Measurements from ENCODE around the gene ZNF487.
"Not testable (repeated sequence)": the region's sequence is repeated elsewhere in the genome, so short reads cannot be mapped to it uniquely, and the experiment has no call there.

ZNF487 gene

GRCh38 chr10:43461950-43462349, 25.0 kb downstream of the ZNF487 start:
- H4K20me1 ChIP-seq (ENCODE audit: control insufficient read depth, insufficient read depth, low read depth, low read length): no peaks in the 10 kb centered on the region
- H3K27me3 ChIP-seq (ENCODE audit: control insufficient read depth, low read length): no peaks in the 10 kb centered on the region
- H3K9me2 ChIP-seq (replicated peaks; ENCODE audit: control insufficient read depth, low read length): no peaks in the 10 kb centered on the region
- TF ChIP-seq EZH2phosphoT487 (IDR thresholded peaks at IDR 0.05; ENCODE audit: borderline replicate concordance, low read length) (no peak), CTCF (IDR thresholded peaks at IDR 0.05; ENCODE audit: low read depth, low read length, poor library complexity, severe bottlenecking) (peak; percentile 65)
- no peak overlapping the region for H3K4me3 ChIP-seq (ENCODE audit: low read length)
- no peaks in the 10 kb centered on the region for H3K9me3 ChIP-seq (ENCODE audit: control insufficient read depth, insufficient read depth, low read length)
- peaks cover 7% of the 10 kb centered on the region; the same call in 1 of the 2 replicates for H3F3A ChIP-seq (ENCODE audit: control insufficient read depth, insufficient read depth)
- peaks cover 10% of the 10 kb centered on the region; the same call in 1 of the 2 replicates for H3K4me1 ChIP-seq (ENCODE audit: control insufficient read depth, low read length)
- peaks cover under 1% of the 10 kb centered on the region; the same call in 1 of the 2 replicates for H3K79me2 ChIP-seq (ENCODE audit: control insufficient read depth, low read length)
- no peak overlapping the region for H3K27ac ChIP-seq (ENCODE audit: low read depth, low read length)
- H3K4me2 ChIP-seq (ENCODE audit: low read length): no peak overlapping the region
- no peaks in the 10 kb centered on the region for H3K36me3 ChIP-seq (ENCODE audit: control insufficient read depth, low read length)

- not testable (repeated sequence) for H3K9me2 ChIP-seq (replicated peaks; ENCODE audit: control insufficient read depth, low read length); H3K4me2 ChIP-seq (ENCODE audit: low read length); H3K27ac ChIP-seq (ENCODE audit: low read depth, low read length); H3F3A ChIP-seq (ENCODE audit: control insufficient read depth, insufficient read depth); H3K4me1 ChIP-seq (ENCODE audit: control insufficient read depth, low read length); H3K4me3 ChIP-seq (ENCODE audit: low read length); H3K9me3 ChIP-seq (ENCODE audit: control insufficient read depth, insufficient read depth, low read length); H3K27me3 ChIP-seq (ENCODE audit: control insufficient read depth, low read length); H4K20me1 ChIP-seq (ENCODE audit: control insufficient read depth, insufficient read depth, low read depth, low read length); H3K79me2 ChIP-seq (ENCODE audit: control insufficient read depth, low read length); H3K36me3 ChIP-seq (ENCODE audit: control insufficient read depth, low read length)
Measured at GRCh38 chr10:43465086-43465735, 28.3 kb downstream of the ZNF487 start.

GRCh38 chr10:43465736-43466120, 28.8 kb downstream of the ZNF487 start:
- H3K27me3 ChIP-seq (ENCODE audit: control insufficient read depth, low read length); H3K4me2 ChIP-seq (ENCODE audit: low read length); H3K36me3 ChIP-seq (ENCODE audit: control insufficient read depth, low read length); H3K9me2 ChIP-seq (replicated peaks; ENCODE audit: control insufficient read depth, low read length); H3K9me3 ChIP-seq (ENCODE audit: control insufficient read depth, insufficient read depth, low read length); H3K4me3 ChIP-seq (ENCODE audit: low read length); H3F3A ChIP-seq (ENCODE audit: control insufficient read depth, insufficient read depth); H3K4me1 ChIP-seq (ENCODE audit: control insufficient read depth, low read length); H3K79me2 ChIP-seq (ENCODE audit: control insufficient read depth, low read length); H3K27ac ChIP-seq (ENCODE audit: low read depth, low read length); H4K20me1 ChIP-seq (ENCODE audit: control insufficient read depth, insufficient read depth, low read depth, low read length): not testable (repeated sequence)

- Histone ChIP-seq H3K36me3 (ENCODE audit: control insufficient read depth, low read length) (no peaks in the 10 kb centered on the region), H3F3A (ENCODE audit: control insufficient read depth, insufficient read depth) (no peaks in the 10 kb centered on the region), H3K4me3 (ENCODE audit: low read length) (no peak overlapping the region), H3K27me3 (ENCODE audit: control insufficient read depth, low read length) (no peaks in the 10 kb centered on the region), H3K79me2 (ENCODE audit: control insufficient read depth, low read length) (no peaks in the 10 kb centered on the region), H3K4me1 (ENCODE audit: control insufficient read depth, low read length) (no peaks in the 10 kb centered on the region), H3K9me2 (replicated peaks; ENCODE audit: control insufficient read depth, low read length) (no peaks in the 10 kb centered on the region), H3K4me2 (ENCODE audit: low read length) (no peak overlapping the region), H3K9me3 (ENCODE audit: control insufficient read depth, insufficient read depth, low read length) (no peaks in the 10 kb centered on the region), H4K20me1 (ENCODE audit: control insufficient read depth, insufficient read depth, low read depth, low read length) (no peaks in the 10 kb centered on the region), H3K27ac (ENCODE audit: low read depth, low read length) (no peak overlapping the region)
- no peak for TF ChIP-seq CTCF (IDR thresholded peaks at IDR 0.05; ENCODE audit: low read depth, low read length, poor library complexity, severe bottlenecking)
- no peak for TF ChIP-seq EZH2phosphoT487 (IDR thresholded peaks at IDR 0.05; ENCODE audit: borderline replicate concordance, low read length)
Measured at GRCh38 chr10:43471146-43471545, 34.2 kb downstream of the ZNF487 start.

Data from DOHH2 (cell line).